Sciatic nerve (tissue), 2 donors: ENCODE measurements around the gene FAM227A. TPM values are rescaled to one million over a fixed set of nuclear protein-coding genes. Genes with fewer than 3 reads are reported as not detected.
"Not testable (repeated sequence)": the region's sequence is repeated elsewhere in the genome, so short reads cannot be mapped to it uniquely, and the experiment has no call there.

Experiments used
- ATAC-seq: fragments of 200-7000 bp; cut with Tn5 transposase; one replicate; pipeline ENCODE4 v1.9.1; 2020; ENCODE audit warnings: mild to moderate bottlenecking, moderate library complexity
- DNase-seq: peaks from one replicate; pipeline ENCODE4 v3.0.0-alpha.2; 2020; ENCODE audit warnings: low spot score
- intact Hi-C: fragments of 100-400 bp; cut with DNase I; formaldehyde crosslinking; loops from one replicate; pipeline ENCODE4 v1.14.2; 2022
- total RNA-seq: library from RNA; stranded (reverse); fragmentation: NEBNext Ultra II Directional; extraction: Animal tissue kit (Norgen Biotek cat#: 25700); gene quantifications from one replicate; pipeline ENCODE4 v1.2.1, GENCODE V29; 2021
- donor health status: DM: no; HTN: no; CAD: no.
- donor health status: DM: no; HTN: no; CAD: no.

FAM227A gene
- total RNA-seq, 1 donor from 2014 or later, result 2.9 TPM

- ATAC-seq, result no peak
- DNase-seq, result no peak
- intact Hi-C loops, result no loop called here
Measured at GRCh38 chr22:38614332-38615063, 41.7 kb downstream of the FAM227A start.

GRCh38 chr22:38613588-38613987 is 42.6 kb downstream of the FAM227A start:
- DNase-seq, result no peak
- ATAC-seq, result no peak
- intact Hi-C loops, result no loop called here

- intact Hi-C loops, result no loop called here
- DNase-seq (no peak), ATAC-seq (no peak)
Measured at GRCh38 chr22:38612217-38613006, 43.8 kb downstream of the FAM227A start.

GRCh38 chr22:38611559-38611958 is 44.6 kb downstream of the FAM227A start:
- ATAC-seq, result no peak
- no peak for DNase-seq
- intact Hi-C loops, result no loop called here

- intact Hi-C loops, result no loop called here
Measured at GRCh38 chr22:38610234-38610633, 46.0 kb downstream of the FAM227A start.

GRCh38 chr22:38608992-38609750 is 47.0 kb downstream of the FAM227A start:
- ATAC-seq (no peak), DNase-seq (no peak)
- intact Hi-C loops, result no loop called here

More at GRCh38 chr22:38610234-38610633, 46.0 kb downstream of the FAM227A start:
- DNase-seq (no peak), ATAC-seq (no peak)

GRCh38 chr22:38607680-38608079 is 48.5 kb downstream of the FAM227A start:
- intact Hi-C loops, result no loop called here
- no peak for ATAC-seq
- no peak for DNase-seq

- no peak for DNase-seq
- intact Hi-C loops, result no loop called here
- no peak for ATAC-seq
Measured at GRCh38 chr22:38602166-38602565, 54.0 kb downstream of the FAM227A start.

GRCh38 chr22:38601221-38601764 is 54.9 kb downstream of the FAM227A start:
- ATAC-seq (no peak), DNase-seq (no peak)
- intact Hi-C loops, result no loop called here

- intact Hi-C loops, result no loop called here
- no peak for ATAC-seq
- no peak for DNase-seq
Measured at GRCh38 chr22:38599466-38599865, 56.7 kb downstream of the FAM227A start.

- DNase-seq, ATAC-seq, intact Hi-C loops: not testable (repeated sequence)
Measured at GRCh38 chr22:38582923-38583322, 73.3 kb downstream of the FAM227A start.

GRCh38 chr22:38578505-38578904 is 77.7 kb downstream of the FAM227A start:
- ATAC-seq, result no peak
- no peak for DNase-seq
- intact Hi-C loops, result loop anchor here (5.0 kb wide), 1 partner anchor 976 kb away; no protein-coding TSS in a partner anchor

- no peak for ATAC-seq
- intact Hi-C loops, result no loop called here
- no peak for DNase-seq
Measured at GRCh38 chr22:38572065-38572464, 84.1 kb downstream of the FAM227A start.

GRCh38 chr22:38570779-38571364 is 85.3 kb downstream of the FAM227A start:
- DNase-seq (peak; percentile 63), ATAC-seq (peak; percentile 51)
- intact Hi-C loops, result no loop called here

GRCh38 chr22:38569972-38570778 is 86.0 kb downstream of the FAM227A start, which contains the start of gene DMC1:
TSS of gene DMC1 (minus strand) at chr22:38570183. CDS start at chr22:38568256, 1,927 bp downstream.
- ATAC-seq, result peak; percentile 98
- DNase-seq, result peak; percentile 98
- intact Hi-C loops, result loop anchor here (5.0 kb wide), 1 partner anchor 63 kb away; the partner anchor contains the start of gene DDX17

- DNase-seq, result peak; percentile 64
- peak; percentile 35 for ATAC-seq
- intact Hi-C loops, result loop anchor here (5.0 kb wide), 1 partner anchor 62 kb away; the partner anchor contains the start of gene DDX17
Measured at GRCh38 chr22:38569181-38569971, 86.8 kb downstream of the FAM227A start.
